NCI-H2081 treated with DMSO at 0.1 percent for 48 hours (cell line): ENCODE results near the gene TNMD.

Experiments used
- DNase-seq: peaks from one replicate; lab custom pipeline; 2025; lab: John Stamatoyannopoulos, UW

TNMD gene

DNA sequence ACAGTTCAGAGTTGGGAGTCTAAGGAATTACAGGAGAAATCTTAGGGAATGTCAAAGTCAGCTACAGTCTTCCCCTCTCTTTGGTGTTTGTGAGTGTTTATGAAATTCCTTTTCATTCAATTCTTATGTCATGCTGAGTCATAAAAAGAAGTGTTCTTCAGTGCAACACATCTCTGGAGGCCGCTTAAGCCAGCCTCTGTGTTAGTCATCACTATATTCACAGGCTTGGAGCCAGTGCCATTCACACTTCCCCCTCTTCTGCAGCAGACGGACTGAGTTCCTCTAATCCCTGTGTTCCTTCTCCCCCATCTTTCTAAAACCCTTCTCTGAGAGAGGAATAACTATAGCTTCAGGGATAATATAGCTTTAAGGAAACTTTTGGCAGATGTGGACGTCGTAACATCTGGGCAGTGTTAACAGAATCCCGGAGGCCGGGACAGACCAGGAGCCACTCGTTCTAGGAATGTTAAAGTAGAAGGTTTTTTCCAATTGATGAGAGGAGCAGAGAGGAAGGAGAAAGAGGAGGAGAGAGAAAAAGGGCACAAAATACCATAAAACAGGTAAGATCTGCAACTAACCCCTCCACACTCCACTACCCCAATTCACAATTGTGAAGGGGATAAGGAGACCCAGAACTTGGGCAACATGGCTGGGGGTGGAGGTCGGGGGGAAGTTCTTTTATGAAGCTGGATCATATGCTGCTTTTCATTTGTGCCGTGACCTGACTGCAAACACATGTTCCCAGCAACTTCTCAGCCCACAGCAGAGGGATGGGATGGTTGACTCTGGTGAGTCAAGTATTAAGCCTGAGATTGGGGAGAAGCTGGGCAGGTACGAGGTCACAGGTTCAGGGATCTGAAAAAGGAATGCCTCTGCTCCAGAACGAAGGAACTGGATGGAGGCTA is 59.5 kb downstream of the TNMD start, which contains the start of gene SRPX2:
TSS of gene SRPX2 (plus strand) at position 244 of the 905 bp plus-strand sequence. CDS start 2,124 bp downstream, outside the sequence.
- DNase-seq = no peak

DNA sequence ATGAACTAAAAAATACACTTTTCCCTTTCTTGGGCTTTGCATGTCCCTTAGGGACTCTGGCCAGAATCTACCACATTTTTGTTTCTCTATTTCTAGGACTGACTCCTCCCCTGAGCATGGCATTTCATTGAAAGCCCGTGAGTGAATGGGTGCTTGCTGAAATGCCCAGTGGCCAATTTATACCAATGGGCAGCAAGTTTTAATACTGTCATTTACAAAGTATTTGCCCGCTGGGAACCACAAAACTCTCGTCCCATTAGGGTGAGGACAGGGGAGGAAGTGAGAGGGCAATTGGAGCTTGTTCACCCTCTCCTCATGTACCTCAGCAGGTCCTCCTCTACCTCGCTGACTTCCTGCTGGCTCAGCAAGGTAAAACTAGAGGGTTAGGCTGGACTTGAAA is 60.4 kb downstream of the TNMD start:
- no peak for DNase-seq

DNA sequence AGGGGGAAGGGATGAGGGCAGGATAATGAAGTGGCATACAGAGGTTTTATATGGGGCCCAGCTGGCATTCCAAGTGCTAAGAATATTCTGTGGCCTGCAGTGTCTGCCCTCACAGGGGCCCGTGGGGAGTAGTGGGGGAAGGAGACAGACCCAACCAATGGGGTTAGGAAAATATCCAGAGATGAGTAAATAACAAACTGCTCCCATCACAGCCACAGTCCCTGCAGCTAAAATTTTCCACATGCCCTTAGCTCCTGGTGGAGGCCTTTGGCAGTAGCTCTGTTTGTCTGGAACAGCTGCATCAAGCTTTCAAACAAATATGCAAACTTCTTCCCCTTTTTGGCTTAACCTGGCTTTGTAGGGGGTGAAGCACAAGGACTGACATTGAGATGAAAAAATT is 62.4 kb downstream of the TNMD start:
- no peak for DNase-seq

GRCh38 chrX:100647739-100648138 is 63.0 kb downstream of the TNMD start:
- DNase-seq = no peak

- no peak for DNase-seq
Observed at GRCh38 chrX:100648458-100649417, 64.0 kb downstream of the TNMD start.
